ENCODE data around the gene THRB. TPM values are rescaled to one million over a fixed set of nuclear protein-coding genes. Genes with fewer than 3 reads are reported as not detected.

Gene THRB
- total and polyA plus RNA-seq, 2 donors (not counting 3 experiments of a cell fraction or from before 2014, with no cell fraction given) = 0.06 TPM; not detected in 1

DNA sequence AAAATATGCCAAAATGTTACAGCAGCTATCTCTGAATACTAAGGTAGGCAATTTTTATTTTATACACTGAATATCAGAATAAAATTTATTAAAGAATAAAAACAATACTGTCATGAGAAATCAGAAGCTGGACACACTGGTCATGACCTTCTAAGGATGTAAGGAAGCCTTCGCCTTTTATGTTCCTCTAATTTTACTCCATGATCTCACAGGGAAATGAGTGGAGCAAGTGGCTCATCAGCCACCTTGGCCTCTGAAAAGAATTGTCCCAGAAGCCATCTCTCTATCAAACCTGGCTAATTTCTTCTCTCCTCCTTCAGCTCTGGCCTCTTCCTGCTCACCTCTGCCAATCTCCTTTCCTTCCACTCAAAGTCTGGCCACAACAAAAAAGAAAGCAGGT is 48.6 kb downstream of the THRB start:
- Histone ChIP-seq H3K9me3 (replicated peaks; ENCODE audit: control insufficient read depth, insufficient read depth, low read length) (no peaks in the 10 kb centered on the region), H3K79me2 (ENCODE audit: control insufficient read depth, insufficient read depth, low read length) (no peaks in the 10 kb centered on the region), H3K4me1 (ENCODE audit: control insufficient read depth, extremely low read depth, insufficient read depth, low read length) (no peaks in the 10 kb centered on the region), H3K36me3 (ENCODE audit: control insufficient read depth in 2 of 2, extremely low read depth in 1 of 2, insufficient read depth in 2 of 2, low read length in 2 of 2) (no peaks in the 10 kb centered on the region), H3K9me1 (replicated peaks; ENCODE audit: control insufficient read depth, extremely low read depth, insufficient read depth, low read length) (no peaks in the 10 kb centered on the region), H3K27me3 (ENCODE audit: control insufficient read depth in 2 of 2, insufficient read depth in 2 of 2, low read length in 2 of 2) (no peaks in the 10 kb centered on the region), H2AFZ (ENCODE audit: low read depth, low read length) (no peak overlapping the region), H4K20me1 (replicated peaks; ENCODE audit: control insufficient read depth, extremely low read depth, insufficient read depth, low read length) (no peaks in the 10 kb centered on the region), H3K9ac (replicated peaks; ENCODE audit: extremely low read depth, insufficient read depth, low read length) (no peak overlapping the region), H3K27ac (ENCODE audit: insufficient read depth, low read depth, low read length) (no peak overlapping the region), H3K4me3 (replicated peaks in 1 of 3; ENCODE audit: insufficient read depth in 1 of 3, low read depth in 1 of 3, low read length in 3 of 3) (no peak overlapping the region), H3K4me2 (ENCODE audit: insufficient read depth, low read length) (no peak overlapping the region)
- intact Hi-C loops (cut with micrococcal nuclease) = no loop called here
- TF ChIP-seq FOS (IDR thresholded peaks at IDR 0.05; ENCODE audit: borderline replicate concordance, insufficient read depth, low read length) (no peak), EZH2 (IDR thresholded peaks at IDR 0.05; ENCODE audit: borderline replicate concordance, low read depth, low read length, severe bottlenecking) (no peak), JUN (IDR thresholded peaks at IDR 0.05; ENCODE audit: borderline replicate concordance, insufficient read depth, insufficient read length, low read depth) (no peak), POLR2A (IDR thresholded peaks at IDR 0.05; ENCODE audit: low read depth, low read length) (no peak), GATA2 (IDR thresholded peaks at IDR 0.05; ENCODE audit: insufficient read depth, insufficient read length, low read depth, low read length) (no peak), POLR2AphosphoS5 (IDR thresholded peaks at IDR 0.05; ENCODE audit: insufficient read depth, low read depth, low read length) (no peak), MYC (IDR thresholded peaks at IDR 0.05; ENCODE audit: low read depth, low read length) (no peak)
- TF ChIP-seq, protein P1, sequence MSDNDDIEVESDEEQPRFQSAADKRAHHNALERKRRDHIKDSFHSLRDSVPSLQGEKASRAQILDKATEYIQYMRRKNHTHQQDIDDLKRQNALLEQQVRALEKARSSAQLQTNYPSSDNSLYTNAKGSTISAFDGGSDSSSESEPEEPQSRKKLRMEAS (IDR thresholded peaks at IDR 0.05; ENCODE audit: insufficient read depth, insufficient read length) = no peak
- TF ChIP-seq, protein P2, sequence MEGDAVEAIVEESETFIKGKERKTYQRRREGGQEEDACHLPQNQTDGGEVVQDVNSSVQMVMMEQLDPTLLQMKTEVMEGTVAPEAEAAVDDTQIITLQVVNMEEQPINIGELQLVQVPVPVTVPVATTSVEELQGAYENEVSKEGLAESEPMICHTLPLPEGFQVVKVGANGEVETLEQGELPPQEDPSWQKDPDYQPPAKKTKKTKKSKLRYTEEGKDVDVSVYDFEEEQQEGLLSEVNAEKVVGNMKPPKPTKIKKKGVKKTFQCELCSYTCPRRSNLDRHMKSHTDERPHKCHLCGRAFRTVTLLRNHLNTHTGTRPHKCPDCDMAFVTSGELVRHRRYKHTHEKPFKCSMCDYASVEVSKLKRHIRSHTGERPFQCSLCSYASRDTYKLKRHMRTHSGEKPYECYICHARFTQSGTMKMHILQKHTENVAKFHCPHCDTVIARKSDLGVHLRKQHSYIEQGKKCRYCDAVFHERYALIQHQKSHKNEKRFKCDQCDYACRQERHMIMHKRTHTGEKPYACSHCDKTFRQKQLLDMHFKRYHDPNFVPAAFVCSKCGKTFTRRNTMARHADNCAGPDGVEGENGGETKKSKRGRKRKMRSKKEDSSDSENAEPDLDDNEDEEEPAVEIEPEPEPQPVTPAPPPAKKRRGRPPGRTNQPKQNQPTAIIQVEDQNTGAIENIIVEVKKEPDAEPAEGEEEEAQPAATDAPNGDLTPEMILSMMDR (IDR thresholded peaks at IDR 0.05; ENCODE audit: extremely low read depth in 1 of 2, insufficient read depth in 1 of 2, low read depth in 1 of 2, low read length in 2 of 2) = no peak
- no peak for DNase-seq (ENCODE audit: low read depth, low spot score)
- FAIRE-seq = no peak
- dilution Hi-C loops (cut with MboI; ENCODE audit: extremely low pct_ligation_motif_present, low sequenced_read_pairs) = no loop called here
- ChIA-PET POLR2A (no interaction called here), CTCF (no interaction called here)
- no TSS peak for BruUV-seq (replicated peaks)

All from endothelial cell of umbilical vein (primary cell).